Upper lobe of left lung (tissue), 6 donors: ENCODE measurements around the gene AFAP1. TPM values are rescaled to one million over a fixed set of nuclear protein-coding genes. Genes with fewer than 3 reads are reported as not detected.
"Not testable (repeated sequence)": the region's sequence is repeated elsewhere in the genome, so short reads cannot be mapped to it uniquely, and the experiment has no call there.

Experiments used
- ATAC-seq, 2 donors: fragments of 200-7000 bp; cut with Tn5 transposase; one replicate each; pipeline ENCODE4 v1.9.1; 2022; ENCODE audit warnings: mild to moderate bottlenecking in 2 of 2, moderate library complexity in 2 of 2; ENCODE audit not compliant: low FRiP score in 2 of 2
- DNase-seq, 2 donors: peaks; one replicate each; pipeline ENCODE4 v3.0.0-alpha.2; 2019 to 2020
- H3K27ac ChIP-seq, 4 donors: fragments of 200-600 bp; sonication (generic); one replicate each; pipeline ENCODE4 v1.5.1; 2016 to 2019
- H3K27me3 ChIP-seq, 4 donors: fragments of 200-600 bp; sonication (generic); one replicate each; pipeline ENCODE4 v1.5.1; 2017 to 2019
- H3K36me3 ChIP-seq, 4 donors: fragments of 200-600 bp; sonication (generic); one replicate each; pipeline ENCODE4 v1.5.1; 2016 to 2019
- H3K4me1 ChIP-seq, 4 donors: fragments of 200-600 bp; sonication (generic); one replicate each; pipeline ENCODE4 v1.5.1; 2018 to 2019
- H3K4me3 ChIP-seq, 4 donors: fragments of 200-600 bp; sonication (generic); one replicate each; pipeline ENCODE4 v1.5.1; 2017 to 2019; ENCODE audit warnings: mild to moderate bottlenecking in 2 of 4, moderate library complexity in 1 of 4
- H3K9me3 ChIP-seq, 4 donors: fragments of 200-600 bp; sonication (generic); one replicate each; pipeline ENCODE4 v1.5.1; 2018 to 2019
- EP300 ChIP-seq, 4 donors: sonication (generic); formaldehyde crosslinking; IDR thresholded peaks; one replicate each; pipeline ENCODE4 v1.5.1; 2017; ENCODE audit warnings: antibody characterized with exemption in 4 of 4, control low read depth in 2 of 4
- POLR2A ChIP-seq, 4 donors: fragments of 450-650 bp; IDR thresholded peaks; one replicate each; pipeline ENCODE4 v1.5.1; 2016 to 2017; ENCODE audit warnings: antibody characterized with exemption in 4 of 4, mild to moderate bottlenecking in 2 of 4
- POLR2AphosphoS5 ChIP-seq, 2 donors: sonication (generic); formaldehyde crosslinking; IDR thresholded peaks; one replicate each; pipeline ENCODE4 v1.5.1; 2017; ENCODE audit warnings: antibody characterized with exemption in 2 of 2
- WGBS, 2 donors: methylation state at CpG; one replicate each; pipeline ENCODE4 v1.1.5; 2017 to 2018; 5-methylcytosine and 5-hydroxymethylcytosine counted together
- total RNA-seq, 6 donors: library from RNA; depleted of rRNA in 4 of 6; stranded (reverse); fragments of >200 nt in 4 of 6; gene quantifications; one replicate each; pipeline versions ENCODE4 v1.1.0 to v1.2.1, GENCODE V29; 2016 to 2021
- TF ChIP-seq, protein P1 (sequence below), 6 experiments: fragments of 450-650 bp in 4 of 6; fragments of 200-600 bp in 2 of 6; sonication (generic) in 2 of 6; IDR thresholded peaks; one replicate each; pipeline ENCODE4 v1.5.1; 2016 to 2019; ENCODE audit warnings: antibody characterized with exemption in 6 of 6
- donor health status: DM: no; HTN: no; CAD: no; lungs with moderate emphysema.
- donor health status: DM: no; HTN: yes; CAD: no; lungs with severe emphysema.

AFAP1 gene
- total RNA-seq, 6 donors from 2014 or later: 10.9 to 26.7 (median 19.2) TPM

DNA sequence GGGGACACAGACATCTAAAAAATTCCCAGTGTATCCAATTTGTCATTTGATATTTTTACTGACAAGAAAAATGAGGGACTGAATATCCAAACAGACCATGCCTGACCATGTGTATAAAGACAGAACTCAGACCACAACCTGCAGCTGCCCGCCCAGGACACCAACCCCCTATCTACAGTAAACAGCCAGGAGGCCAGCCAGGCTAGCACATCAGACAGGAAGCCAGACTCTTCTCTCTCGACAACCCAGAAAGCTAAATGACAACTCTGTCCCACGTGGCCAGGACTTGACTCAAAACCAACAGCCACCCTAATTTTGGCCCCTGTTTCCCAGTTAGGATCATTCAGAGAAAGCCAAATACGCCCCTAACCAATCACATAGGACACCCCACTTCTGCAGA, 15.1 kb downstream of the AFAP1 start:
- DNase-seq (no peak), ATAC-seq (no peak)
- 73 to 76% methylated on average over 4 of the region's 4 CpGs for WGBS, 2 donors
- Histone ChIP-seq H3K4me3 (no peak overlapping the region), H3K27me3 (no peaks in the 10 kb centered on the region), H3K9me3 (no peaks in the 10 kb centered on the region), H3K27ac (no peak overlapping the region), H3K4me1 (peaks cover 0 to 8% (median 5%) of the 10 kb centered on the region in 4 donors), H3K36me3 (no peaks in the 10 kb centered on the region)
- TF ChIP-seq, protein P1, sequence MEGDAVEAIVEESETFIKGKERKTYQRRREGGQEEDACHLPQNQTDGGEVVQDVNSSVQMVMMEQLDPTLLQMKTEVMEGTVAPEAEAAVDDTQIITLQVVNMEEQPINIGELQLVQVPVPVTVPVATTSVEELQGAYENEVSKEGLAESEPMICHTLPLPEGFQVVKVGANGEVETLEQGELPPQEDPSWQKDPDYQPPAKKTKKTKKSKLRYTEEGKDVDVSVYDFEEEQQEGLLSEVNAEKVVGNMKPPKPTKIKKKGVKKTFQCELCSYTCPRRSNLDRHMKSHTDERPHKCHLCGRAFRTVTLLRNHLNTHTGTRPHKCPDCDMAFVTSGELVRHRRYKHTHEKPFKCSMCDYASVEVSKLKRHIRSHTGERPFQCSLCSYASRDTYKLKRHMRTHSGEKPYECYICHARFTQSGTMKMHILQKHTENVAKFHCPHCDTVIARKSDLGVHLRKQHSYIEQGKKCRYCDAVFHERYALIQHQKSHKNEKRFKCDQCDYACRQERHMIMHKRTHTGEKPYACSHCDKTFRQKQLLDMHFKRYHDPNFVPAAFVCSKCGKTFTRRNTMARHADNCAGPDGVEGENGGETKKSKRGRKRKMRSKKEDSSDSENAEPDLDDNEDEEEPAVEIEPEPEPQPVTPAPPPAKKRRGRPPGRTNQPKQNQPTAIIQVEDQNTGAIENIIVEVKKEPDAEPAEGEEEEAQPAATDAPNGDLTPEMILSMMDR (IDR thresholded peaks at IDR 0.05): no peak
- no peak for TF ChIP-seq POLR2AphosphoS5 (IDR thresholded peaks at IDR 0.05)
- no peak for TF ChIP-seq EP300 (IDR thresholded peaks at IDR 0.05)
- TF ChIP-seq POLR2A (IDR thresholded peaks at IDR 0.05): no peak

DNA sequence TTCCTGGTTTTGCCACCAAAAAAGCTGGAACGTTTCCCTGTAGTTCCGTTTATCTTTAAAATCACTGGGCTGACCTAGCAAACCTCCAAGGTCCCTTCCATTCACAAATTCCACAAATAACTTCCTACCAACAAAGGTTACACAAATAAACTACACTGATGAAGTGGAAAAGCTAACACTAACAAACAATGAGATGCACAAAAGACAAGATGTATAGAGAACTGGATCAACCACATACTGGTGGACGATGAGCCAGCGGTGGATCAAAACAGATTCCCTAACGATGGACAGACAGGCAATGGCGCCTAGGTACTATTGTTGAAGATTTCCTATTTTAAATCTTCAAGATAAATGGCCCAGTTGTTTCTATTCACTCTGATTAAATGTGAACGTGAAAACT, 15.5 kb downstream of the AFAP1 start:
- DNase-seq: no peak
- no peak for TF ChIP-seq POLR2A (IDR thresholded peaks at IDR 0.05)
- 52 to 62% methylated on average over 7 of the region's 7 CpGs for WGBS, 2 donors
- Histone ChIP-seq H3K27ac (no peak overlapping the region), H3K9me3 (no peaks in the 10 kb centered on the region), H3K4me3 (no peak overlapping the region), H3K36me3 (no peaks in the 10 kb centered on the region), H3K4me1 (peaks cover 0 to 4% (median 1%) of the 10 kb centered on the region in 4 donors), H3K27me3 (no peaks in the 10 kb centered on the region)
- ATAC-seq: no peak

DNA sequence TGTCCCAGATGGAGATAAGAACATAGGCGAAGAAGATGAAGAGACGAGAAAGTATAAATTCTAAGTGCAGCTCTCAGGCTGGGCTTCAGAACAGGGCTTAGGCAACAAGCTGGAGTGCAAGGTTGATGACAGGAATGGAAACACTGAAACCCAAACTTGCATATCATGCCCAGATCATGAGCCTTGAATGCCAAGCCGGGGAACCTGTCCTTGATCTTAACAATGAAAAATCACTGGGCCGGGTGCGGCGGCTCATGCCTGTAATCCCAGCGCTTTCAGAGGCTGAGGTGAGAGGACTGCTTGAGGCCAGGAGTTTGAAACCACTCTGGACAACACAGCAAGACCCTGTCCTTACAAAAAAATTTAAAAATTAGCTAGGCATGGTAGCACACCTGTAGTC, 17.2 kb downstream of the AFAP1 start:
- TF ChIP-seq, protein P1 (IDR thresholded peaks at IDR 0.05): no peak
- TF ChIP-seq POLR2A (IDR thresholded peaks at IDR 0.05): no peak
- no peak for TF ChIP-seq EP300 (IDR thresholded peaks at IDR 0.05)
- no peak for TF ChIP-seq POLR2AphosphoS5 (IDR thresholded peaks at IDR 0.05)
- H3K27me3 ChIP-seq: no peaks in the 10 kb centered on the region
- H3K4me3 ChIP-seq: no peak overlapping the region
- H3K4me1 ChIP-seq: no peaks in the 10 kb centered on the region
- no peak overlapping the region for H3K27ac ChIP-seq
- DNase-seq: no peak
- no peaks in the 10 kb centered on the region for H3K9me3 ChIP-seq
- no peaks in the 10 kb centered on the region for H3K36me3 ChIP-seq
- 96 to 98% methylated on average over 6 to 7 of the region's 7 CpGs for WGBS, 2 donors
- no peak for ATAC-seq

DNA sequence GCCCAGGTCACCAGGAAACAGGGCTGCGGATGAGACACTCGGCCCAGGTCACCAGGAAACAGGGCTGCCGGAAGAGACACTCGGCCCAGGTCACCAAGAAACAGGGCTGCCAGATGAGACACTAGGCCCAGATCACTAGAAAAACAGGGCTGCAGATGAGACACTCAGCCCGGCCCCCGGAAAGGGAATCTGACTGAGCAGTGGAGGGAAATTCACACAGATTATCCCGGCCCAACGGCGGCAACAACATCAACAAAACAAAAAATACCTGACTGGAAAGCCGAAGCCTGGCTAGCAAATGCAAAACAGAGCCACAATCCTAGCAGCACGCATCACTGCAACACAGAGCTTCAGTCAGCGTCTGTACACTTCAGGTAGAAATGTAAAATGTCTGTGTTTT, 20.7 kb downstream of the AFAP1 start:
- no peak overlapping the region for H3K27ac ChIP-seq
- no peaks in the 10 kb centered on the region for H3K9me3 ChIP-seq
- 77 to 91% methylated on average over 12 of the region's 12 CpGs for WGBS, 2 donors
- no peak overlapping the region for H3K4me3 ChIP-seq
- H3K4me1 ChIP-seq: no peaks in the 10 kb centered on the region
- H3K27me3 ChIP-seq: no peaks in the 10 kb centered on the region
- no peak for ATAC-seq
- TF ChIP-seq POLR2AphosphoS5 (IDR thresholded peaks at IDR 0.05): no peak
- TF ChIP-seq, protein P1 (IDR thresholded peaks at IDR 0.05): no peak
- no peaks in the 10 kb centered on the region for H3K36me3 ChIP-seq
- DNase-seq: no peak

DNA sequence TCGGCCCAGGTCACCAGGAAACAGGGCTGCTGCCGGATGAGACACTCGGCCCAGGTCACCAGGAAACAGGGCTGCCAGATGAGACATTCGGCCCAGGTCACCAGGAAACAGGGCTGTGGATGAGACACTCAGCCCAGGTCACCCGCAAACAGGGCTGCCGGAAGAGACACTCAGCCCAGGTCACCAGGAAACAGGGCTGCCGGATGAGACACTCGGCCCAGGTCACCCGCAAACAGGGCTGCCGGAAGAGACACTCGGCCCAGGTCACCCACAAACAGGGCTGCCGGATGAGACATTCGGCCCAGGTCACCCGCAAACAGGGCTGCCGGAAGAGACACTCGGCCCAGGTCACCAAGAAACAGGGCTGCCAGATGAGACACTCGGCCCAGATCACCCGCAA, 21.5 kb downstream of the AFAP1 start:
- H3K36me3 ChIP-seq, H3K4me1 ChIP-seq, H3K9me3 ChIP-seq, H3K27ac ChIP-seq, ATAC-seq, DNase-seq, H3K27me3 ChIP-seq, H3K4me3 ChIP-seq: not testable (repeated sequence)
- 84 to 90% methylated on average over 2 to 17 of the region's 18 CpGs for WGBS, 2 donors

DNA sequence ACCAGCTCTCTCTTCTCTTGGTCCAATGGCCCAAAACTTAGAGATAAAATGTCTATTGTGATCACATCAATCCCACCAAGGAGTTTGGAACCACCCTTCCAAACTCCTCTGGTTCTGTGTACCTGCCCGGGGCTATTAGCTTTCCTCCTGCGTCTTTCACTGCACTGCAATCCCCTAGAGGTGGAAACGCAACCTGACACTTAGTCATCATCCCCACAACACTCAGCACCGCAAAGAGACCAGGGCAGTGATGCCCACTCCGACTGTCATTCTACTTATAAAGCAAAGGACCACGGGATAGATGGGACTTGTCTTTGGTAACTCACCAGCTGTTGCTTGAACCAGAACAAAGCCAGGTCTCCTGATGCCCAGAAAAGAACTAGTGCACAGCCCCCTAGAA, 22.0 kb downstream of the AFAP1 start:
- DNase-seq (no peak), ATAC-seq (no peak)
- Histone ChIP-seq H3K27ac (no peak overlapping the region), H3K4me3 (no peak overlapping the region), H3K27me3 (no peaks in the 10 kb centered on the region), H3K4me1 (no peaks in the 10 kb centered on the region), H3K36me3 (no peaks in the 10 kb centered on the region), H3K9me3 (no peaks in the 10 kb centered on the region)
- WGBS, 2 donors: 89 to 91% methylated on average over 6 of the region's 6 CpGs
- TF ChIP-seq POLR2A (IDR thresholded peaks at IDR 0.05): no peak
- no peak for TF ChIP-seq POLR2AphosphoS5 (IDR thresholded peaks at IDR 0.05)
- TF ChIP-seq, protein P1 (IDR thresholded peaks at IDR 0.05): no peak
- no peak for TF ChIP-seq EP300 (IDR thresholded peaks at IDR 0.05)
